PC-3 (cell line): ENCODE results near the gene DPM3.

ENCODE experiments used
- CTCF ChIP-seq: fragments of 300-600 bp; sonication (generic); conservative IDR thresholded peaks from 2 replicates; pipeline ENCODE4 v1.5.1; 2017; ENCODE audit warnings: antibody characterized with exemption, low read depth, mild to moderate bottlenecking, low read length
- EZH2 ChIP-seq: fragments of 300-600 bp; sonication (generic); IDR thresholded peaks from one replicate; pipeline ENCODE4 v1.6.1; 2017; ENCODE audit warnings: antibody characterized with exemption, mild to moderate bottlenecking, low read length; ENCODE audit not compliant: unreplicated experiment

DNA sequence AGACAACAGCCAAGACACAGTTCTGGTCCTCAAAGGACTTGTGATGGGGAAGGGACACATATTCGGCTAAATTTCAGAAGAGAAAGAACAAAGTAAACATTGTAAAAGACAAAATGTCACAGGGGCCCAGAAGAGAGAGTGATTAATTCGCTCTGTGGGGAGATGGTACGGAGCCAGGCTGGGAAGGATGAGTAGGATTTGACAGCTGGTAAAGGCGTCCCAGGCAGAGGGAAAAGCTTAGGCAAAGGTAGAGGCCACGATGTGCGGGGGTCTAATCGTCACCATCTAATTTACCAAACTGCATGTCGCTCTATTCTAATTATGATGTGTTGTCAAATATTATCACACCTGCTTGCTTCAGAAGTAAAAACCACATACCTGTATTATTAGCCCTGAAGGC is 29.9 kb downstream of the DPM3 start:
- TF ChIP-seq CTCF (no peak), EZH2 (no peak)
